ENCODE measurements around the gene RGS8.

RGS8 gene

GRCh38 chr1:182723200-182723599 is 38.8 kb upstream of the RGS8 start:
- peaks cover 23% of the 10 kb centered on the region for H3K4me1 Mint-ChIP-seq
- no peaks in the 10 kb centered on the region for H3K27me3 Mint-ChIP-seq (ENCODE audit: low read depth)
- H3K36me3 Mint-ChIP-seq (ENCODE audit: low read depth): no peaks in the 10 kb centered on the region
- H3K9me3 Mint-ChIP-seq: no peaks in the 10 kb centered on the region
- TF ChIP-seq, protein P1, sequence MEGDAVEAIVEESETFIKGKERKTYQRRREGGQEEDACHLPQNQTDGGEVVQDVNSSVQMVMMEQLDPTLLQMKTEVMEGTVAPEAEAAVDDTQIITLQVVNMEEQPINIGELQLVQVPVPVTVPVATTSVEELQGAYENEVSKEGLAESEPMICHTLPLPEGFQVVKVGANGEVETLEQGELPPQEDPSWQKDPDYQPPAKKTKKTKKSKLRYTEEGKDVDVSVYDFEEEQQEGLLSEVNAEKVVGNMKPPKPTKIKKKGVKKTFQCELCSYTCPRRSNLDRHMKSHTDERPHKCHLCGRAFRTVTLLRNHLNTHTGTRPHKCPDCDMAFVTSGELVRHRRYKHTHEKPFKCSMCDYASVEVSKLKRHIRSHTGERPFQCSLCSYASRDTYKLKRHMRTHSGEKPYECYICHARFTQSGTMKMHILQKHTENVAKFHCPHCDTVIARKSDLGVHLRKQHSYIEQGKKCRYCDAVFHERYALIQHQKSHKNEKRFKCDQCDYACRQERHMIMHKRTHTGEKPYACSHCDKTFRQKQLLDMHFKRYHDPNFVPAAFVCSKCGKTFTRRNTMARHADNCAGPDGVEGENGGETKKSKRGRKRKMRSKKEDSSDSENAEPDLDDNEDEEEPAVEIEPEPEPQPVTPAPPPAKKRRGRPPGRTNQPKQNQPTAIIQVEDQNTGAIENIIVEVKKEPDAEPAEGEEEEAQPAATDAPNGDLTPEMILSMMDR (IDR thresholded peaks at IDR 0.05; ENCODE audit: unreplicated experiment in 3 of 3): no peak
- H3K4me3 Mint-ChIP-seq: no peak overlapping the region
- peak overlapping the region in 1 of 3 experiments; percentile 41 for H3K27ac Mint-ChIP-seq

GRCh38 chr1:182721525-182721924 is 37.1 kb upstream of the RGS8 start:
- TF ChIP-seq, protein P1 (IDR thresholded peaks at IDR 0.05; ENCODE audit: unreplicated experiment in 3 of 3): no peak
- Mint-ChIP-seq H3K4me3 (no peak overlapping the region), H3K36me3 (ENCODE audit: low read depth) (no peaks in the 10 kb centered on the region), H3K27ac (no peak overlapping the region), H3K9me3 (no peaks in the 10 kb centered on the region), H3K27me3 (ENCODE audit: low read depth) (no peaks in the 10 kb centered on the region), H3K4me1 (peaks cover 23% of the 10 kb centered on the region)

GRCh38 chr1:182720463-182720862 is 36.1 kb upstream of the RGS8 start:
- Mint-ChIP-seq H3K27me3 (ENCODE audit: low read depth) (no peaks in the 10 kb centered on the region), H3K4me1 (peaks cover 19% of the 10 kb centered on the region), H3K9me3 (no peaks in the 10 kb centered on the region)

GRCh38 chr1:182719553-182719952 is 35.2 kb upstream of the RGS8 start:
- TF ChIP-seq, protein P1 (IDR thresholded peaks at IDR 0.05; ENCODE audit: unreplicated experiment in 3 of 3): no peak
- H3K27me3 Mint-ChIP-seq (ENCODE audit: low read depth): no peaks in the 10 kb centered on the region
- H3K36me3 Mint-ChIP-seq (ENCODE audit: low read depth): no peaks in the 10 kb centered on the region
- no peak overlapping the region for H3K27ac Mint-ChIP-seq
- peaks cover 14% of the 10 kb centered on the region for H3K4me1 Mint-ChIP-seq
- H3K4me3 Mint-ChIP-seq: no peak overlapping the region
- H3K9me3 Mint-ChIP-seq: no peaks in the 10 kb centered on the region

More at GRCh38 chr1:182720463-182720862, 36.1 kb upstream of the RGS8 start:
- no peak overlapping the region for H3K4me3 Mint-ChIP-seq
- TF ChIP-seq, protein P1 (IDR thresholded peaks at IDR 0.05; ENCODE audit: unreplicated experiment in 3 of 3): peak in 1 of 3 experiments; percentile 17
- no peaks in the 10 kb centered on the region for H3K36me3 Mint-ChIP-seq (ENCODE audit: low read depth)
- no peak overlapping the region for H3K27ac Mint-ChIP-seq

GRCh38 chr1:182718311-182718710 is 33.9 kb upstream of the RGS8 start:
- TF ChIP-seq, protein P1 (IDR thresholded peaks at IDR 0.05; ENCODE audit: unreplicated experiment in 3 of 3): no peak
- Mint-ChIP-seq H3K4me3 (no peak overlapping the region), H3K36me3 (ENCODE audit: low read depth) (no peaks in the 10 kb centered on the region), H3K27ac (no peak overlapping the region), H3K4me1 (peaks cover 3% of the 10 kb centered on the region), H3K27me3 (ENCODE audit: low read depth) (no peaks in the 10 kb centered on the region), H3K9me3 (no peaks in the 10 kb centered on the region)
